ENCODE results near the gene MED13L. TPM values are rescaled to one million over a fixed set of nuclear protein-coding genes. Genes with fewer than 3 reads are reported as not detected.

The MED13L gene
- total RNA-seq, 2 experiments from 2014 or later, result 25.7 to 40.1 TPM

GRCh38 chr12:116054280-116054679 is 223.2 kb downstream of the MED13L start:
- no peaks in the 10 kb centered on the region; the same call in 1 of the 2 replicates for H4K20me1 ChIP-seq (ENCODE audit: insufficient read depth, low read length)
- intact Hi-C loops (cut with micrococcal nuclease; ENCODE audit: unreplicated experiment), result no loop called here
- no peaks in the 10 kb centered on the region for H3K79me2 ChIP-seq (ENCODE audit: insufficient read depth, low read depth, low read length)

DNA sequence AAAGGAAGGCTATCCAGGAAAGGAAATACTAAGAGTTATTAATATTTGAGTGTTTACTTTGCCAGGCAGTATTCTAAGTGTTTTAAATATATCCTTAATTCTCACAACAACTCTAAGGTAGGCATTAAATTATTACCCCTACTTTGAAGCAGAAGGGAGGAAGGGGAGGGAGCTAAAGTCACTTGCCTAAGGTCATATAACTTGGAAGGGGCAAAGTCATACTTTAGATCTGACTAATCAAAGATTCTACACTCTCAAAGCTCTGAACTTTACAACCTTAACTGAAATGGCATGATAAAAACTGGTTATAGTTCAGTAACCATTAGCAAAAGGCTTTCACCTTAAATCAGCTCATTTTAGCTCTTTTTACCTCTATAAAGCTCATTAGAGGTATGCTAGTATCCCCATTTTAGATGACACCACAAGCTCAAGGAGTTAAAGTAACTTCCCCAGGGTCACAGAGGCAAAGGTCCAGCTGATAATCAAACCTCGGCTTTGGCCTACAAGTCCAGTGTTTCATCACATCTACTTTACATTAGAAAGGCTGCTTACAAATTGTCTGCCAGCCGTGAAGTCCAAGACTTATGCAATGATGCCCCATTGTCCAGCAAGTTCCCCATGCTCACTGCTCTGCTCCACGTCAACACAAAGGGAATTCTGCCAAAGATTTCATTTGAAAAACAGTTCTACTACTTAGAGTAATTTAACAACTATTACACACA is 223.9 kb downstream of the MED13L start:
- H3K9me2 ChIP-seq (ENCODE audit: insufficient read depth, low read length), result no peaks in the 10 kb centered on the region
- no peak for TF ChIP-seq CTCF (conservative IDR thresholded peaks at IDR 0.05; ENCODE audit: low read length)
- no peak for TF ChIP-seq EZH2phosphoT487 (IDR thresholded peaks at IDR 0.05; ENCODE audit: borderline replicate concordance, low read depth, low read length)
- no peaks in the 10 kb centered on the region; the same call in 1 of the 2 replicates for H4K20me1 ChIP-seq (ENCODE audit: insufficient read depth, low read length)
- no peaks in the 10 kb centered on the region for H3K4me1 ChIP-seq (ENCODE audit: insufficient read depth, low read length, poor library complexity, severe bottlenecking)
- no peak overlapping the region for H3K27ac ChIP-seq (ENCODE audit: low read depth, low read length, poor library complexity, severe bottlenecking)
- POLR2A ChIA-PET, result interaction anchor here (0.5 kb wide), 1 partner anchor 481 kb away, joined by 5 read pairs; no protein-coding TSS in a partner anchor
- no peaks in the 10 kb centered on the region for H3K9me3 ChIP-seq (ENCODE audit: low read length)
- no peak overlapping the region for H3K4me2 ChIP-seq (ENCODE audit: low read length)
- H2AFZ ChIP-seq (ENCODE audit: low read length), result no peak overlapping the region
- no peaks in the 10 kb centered on the region for H3K36me3 ChIP-seq (ENCODE audit: insufficient read depth, low read length)
- CTCF ChIA-PET (ENCODE audit: unreplicated experiment), result no interaction called here
- no TSS peak for BruUV-seq (replicated peaks)
- no peak for DNase-seq (ENCODE audit: low spot score)
- no peaks in the 10 kb centered on the region for H3K79me2 ChIP-seq (ENCODE audit: insufficient read depth, low read depth, low read length)
- intact Hi-C loops (cut with micrococcal nuclease; ENCODE audit: unreplicated experiment), result no loop called here
- no peak overlapping the region for H3K4me3 ChIP-seq (ENCODE audit: low read depth, low read length, poor library complexity, severe bottlenecking)

More at GRCh38 chr12:116054280-116054679, 223.2 kb downstream of the MED13L start:
- no peak for DNase-seq (ENCODE audit: low spot score)
- BruUV-seq (replicated peaks), result no TSS peak
- ChIA-PET CTCF (ENCODE audit: unreplicated experiment) (no interaction called here), POLR2A (interaction anchor here (0.9 kb wide), 1 partner anchor 15 kb away, joined by 3 read pairs; no protein-coding TSS in a partner anchor)
- TF ChIP-seq EZH2phosphoT487 (IDR thresholded peaks at IDR 0.05; ENCODE audit: borderline replicate concordance, low read depth, low read length), result no peak
- no peak for TF ChIP-seq CTCF (conservative IDR thresholded peaks at IDR 0.05; ENCODE audit: low read length)
- Histone ChIP-seq H3K4me1 (ENCODE audit: insufficient read depth, low read length, poor library complexity, severe bottlenecking) (no peaks in the 10 kb centered on the region), H3K4me2 (ENCODE audit: low read length) (no peak overlapping the region), H2AFZ (ENCODE audit: low read length) (no peak overlapping the region), H3K9me3 (ENCODE audit: low read length) (no peaks in the 10 kb centered on the region), H3K27ac (ENCODE audit: low read depth, low read length, poor library complexity, severe bottlenecking) (no peak overlapping the region), H3K4me3 (ENCODE audit: low read depth, low read length, poor library complexity, severe bottlenecking) (no peak overlapping the region), H3K36me3 (ENCODE audit: insufficient read depth, low read length) (no peaks in the 10 kb centered on the region), H3K9me2 (ENCODE audit: insufficient read depth, low read length) (no peaks in the 10 kb centered on the region)

DNA sequence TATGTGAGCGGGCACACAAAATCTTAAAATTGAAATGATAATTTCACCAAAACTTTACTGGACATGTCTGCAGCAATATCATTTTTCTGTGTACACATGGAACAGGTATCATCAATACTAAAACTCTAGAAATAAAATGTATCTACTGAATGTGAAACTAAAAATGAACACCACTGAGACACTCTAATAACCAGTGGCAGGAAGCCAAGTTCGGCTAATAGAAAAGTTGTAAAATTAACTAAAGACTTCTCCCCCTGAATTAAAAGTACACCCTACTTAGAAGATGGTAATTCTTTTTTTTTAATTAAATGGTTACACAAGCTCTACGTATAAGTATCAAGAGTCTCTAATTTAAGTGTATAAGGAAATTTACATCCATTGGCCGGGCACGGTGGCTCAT is 227.2 kb downstream of the MED13L start:
- H3K4me1 ChIP-seq (ENCODE audit: insufficient read depth, low read length, poor library complexity, severe bottlenecking), result no peaks in the 10 kb centered on the region
- H3K79me2 ChIP-seq (ENCODE audit: insufficient read depth, low read depth, low read length), result no peaks in the 10 kb centered on the region
- DNase-seq (ENCODE audit: low spot score), result no peak
- no peaks in the 10 kb centered on the region for H3K9me2 ChIP-seq (ENCODE audit: insufficient read depth, low read length)
- H3K27ac ChIP-seq (ENCODE audit: low read depth, low read length, poor library complexity, severe bottlenecking), result no peak overlapping the region
- no peak overlapping the region for H3K4me2 ChIP-seq (ENCODE audit: low read length)
- intact Hi-C loops (cut with micrococcal nuclease; ENCODE audit: unreplicated experiment), result no loop called here
- no TSS peak for BruUV-seq (replicated peaks)
- no peak overlapping the region for H2AFZ ChIP-seq (ENCODE audit: low read length)
- H3K4me3 ChIP-seq (ENCODE audit: low read depth, low read length, poor library complexity, severe bottlenecking), result no peak overlapping the region
- H3K36me3 ChIP-seq (ENCODE audit: insufficient read depth, low read length), result no peaks in the 10 kb centered on the region
- no peak for TF ChIP-seq CTCF (conservative IDR thresholded peaks at IDR 0.05; ENCODE audit: low read length)
- no peak for TF ChIP-seq EZH2phosphoT487 (IDR thresholded peaks at IDR 0.05; ENCODE audit: borderline replicate concordance, low read depth, low read length)
- ChIA-PET CTCF (ENCODE audit: unreplicated experiment) (interaction anchor here (0.7 kb wide), 1 partner anchor 1281 kb away, joined by 3 read pairs; no protein-coding TSS in a partner anchor), POLR2A (no interaction called here)
- H3K9me3 ChIP-seq (ENCODE audit: low read length), result no peaks in the 10 kb centered on the region
- H4K20me1 ChIP-seq (ENCODE audit: insufficient read depth, low read length), result no peaks in the 10 kb centered on the region; the same call in 1 of the 2 replicates

Data from OCI-LY7 (cell line).